HepG2 (cell line): ENCODE measurements around the gene DCAKD. TPM values are rescaled to one million over a fixed set of nuclear protein-coding genes. Genes with fewer than 3 reads are reported as not detected.

Experiments used
- AGO1 ChIP-seq: fragments of 200-400 bp; formaldehyde crosslinking; IDR thresholded peaks from 2 replicates; pipeline ENCODE4 v1.6.1; 2017; ENCODE audit warnings: mild to moderate bottlenecking, low read depth, low read length, moderate library complexity; ENCODE audit not compliant: poor library complexity, severe bottlenecking
- ATF4 ChIP-seq, 2 experiments: fragments of 450-650 bp in 1 of 2; sonication (generic) in 1 of 2; formaldehyde crosslinking; IDR thresholded peaks; 2 replicates each; pipeline versions ENCODE4 v1.5.0 to v1.8.0; 2020 to 2022; ENCODE audit warnings: mild to moderate bottlenecking in 1 of 2, missing genetic modification reagents in 1 of 2
- BCLAF1 ChIP-seq: fragments of 450-650 bp; IDR thresholded peaks from 2 replicates; pipeline ENCODE4 v1.6.1; 2017; ENCODE audit warnings: mild to moderate bottlenecking
- GATAD1 ChIP-seq: IDR thresholded peaks from 2 replicates; pipeline ENCODE4 v1.6.1; 2016; ENCODE audit warnings: missing genetic modification reagents, missing compliant biosample characterization
- HOXD1 ChIP-seq: sonication (generic); formaldehyde crosslinking; IDR thresholded peaks from 2 replicates; pipeline ENCODE4 v1.5.0; 2020; ENCODE audit warnings: missing genetic modification reagents
- KMT2B ChIP-seq: IDR thresholded peaks from 2 replicates; pipeline ENCODE4 v1.6.1; 2016; ENCODE audit warnings: missing genetic modification reagents, missing compliant biosample characterization
- MXD1 ChIP-seq: sonication (generic); formaldehyde crosslinking; IDR thresholded peaks from 2 replicates; pipeline ENCODE4 v1.4.0; 2020; ENCODE audit warnings: mild to moderate bottlenecking, missing genetic modification reagents
- PREB ChIP-seq: sonication (generic); formaldehyde crosslinking; IDR thresholded peaks from 2 replicates; pipeline ENCODE4 v1.4.0; 2020; ENCODE audit warnings: missing genetic modification reagents
- RAD51 ChIP-seq: fragments of 450-650 bp; IDR thresholded peaks from 2 replicates; pipeline ENCODE4 v1.6.1; 2016; ENCODE audit warnings: borderline replicate concordance
- SRSF1 ChIP-seq: fragments of 200-400 bp; formaldehyde crosslinking; optimal IDR thresholded peaks from 2 replicates; pipeline ENCODE3; 2017; ENCODE audit warnings: mild to moderate bottlenecking, low read depth, low read length, moderate library complexity
- TEAD2 ChIP-seq: sonication (generic); formaldehyde crosslinking; IDR thresholded peaks from 2 replicates; pipeline ENCODE4 v1.9.0; 2021; ENCODE audit warnings: missing genetic modification reagents
- ZBTB44 ChIP-seq: sonication (generic); formaldehyde crosslinking; IDR thresholded peaks from 2 replicates; pipeline ENCODE4 v1.4.0; 2020; ENCODE audit warnings: missing genetic modification reagents
- ZFP36L1 ChIP-seq: sonication (generic); formaldehyde crosslinking; IDR thresholded peaks from 2 replicates; pipeline ENCODE4 v1.8.0; 2022; ENCODE audit warnings: mild to moderate bottlenecking, missing genetic modification reagents, moderate library complexity
- ZFP82 ChIP-seq: sonication (generic); formaldehyde crosslinking; IDR thresholded peaks from 2 replicates; pipeline ENCODE4 v1.5.1; 2020; ENCODE audit warnings: mild to moderate bottlenecking, missing genetic modification reagents, borderline replicate concordance
- ZGPAT ChIP-seq: IDR thresholded peaks from 2 replicates; pipeline ENCODE4 v1.6.1; 2016; ENCODE audit warnings: mild to moderate bottlenecking
- ZNF121 ChIP-seq: sonication (generic); formaldehyde crosslinking; IDR thresholded peaks from 2 replicates; pipeline ENCODE4 v1.5.0; 2020; ENCODE audit warnings: mild to moderate bottlenecking, missing genetic modification reagents
- ZNF160 ChIP-seq: sonication (generic); formaldehyde crosslinking; IDR thresholded peaks from 2 replicates; pipeline ENCODE4 v1.8.0; 2022; ENCODE audit warnings: mild to moderate bottlenecking, inconsistent platforms, missing genetic modification reagents
- ZNF441 ChIP-seq: sonication (generic); formaldehyde crosslinking; IDR thresholded peaks from 2 replicates; pipeline ENCODE4 v1.7.0; 2021; ENCODE audit warnings: missing genetic modification reagents, borderline replicate concordance
- ZNF598 ChIP-seq: sonication (generic); formaldehyde crosslinking; IDR thresholded peaks from 2 replicates; pipeline ENCODE4 v1.5.1; 2020; ENCODE audit warnings: mild to moderate bottlenecking, missing genetic modification reagents, borderline replicate concordance
- ZNF784 ChIP-seq: sonication (generic); formaldehyde crosslinking; IDR thresholded peaks from 2 replicates; pipeline ENCODE4 v1.5.1; 2020; ENCODE audit warnings: missing genetic modification reagents, mild to moderate bottlenecking, borderline replicate concordance
- polyA plus RNA-seq, 8 experiments: library from polyadenylated mRNA; depleted of rRNA in 3 of 8; stranded (reverse) in 7 of 8; unstranded in 1 of 8; fragments of >200 nt; fragmentation: Illumina TruSeq in 4 of 8; extraction: Trizol in 4 of 8; gene quantifications; 2 replicates each; pipeline versions ENCODE4 v1.2.1 to v1.2.3, GENCODE V29; 2011 to 2016; ENCODE audit warnings: low read depth in 4 of 8, missing spikeins in 1 of 8, mixed read lengths in 1 of 8; ENCODE audit not compliant: insufficient read depth in 1 of 8
- total RNA-seq, 5 experiments: library from RNA; depleted of rRNA; stranded (reverse); fragments of >200 nt; fragmentation: Illumina TruSeq; extraction: Trizol; gene quantifications; 2 replicates each; pipeline ENCODE4 v1.2.3, GENCODE V29; 2016; ENCODE audit warnings: low read depth in 1 of 5

DCAKD gene
- total and polyA plus RNA-seq, 2 of the 13 experiments (the other 11 are each of a cell fraction or from before 2014, with no cell fraction given), result 25.9 to 29.2 TPM

- TF ChIP-seq BCLAF1, result no peak
- TF ChIP-seq GATAD1 (CRISPR knock-in tag), result peak; percentile 82
- no peak for TF ChIP-seq RAD51
- TF ChIP-seq ZNF598 (CRISPR knock-in tag), result no peak
- TF ChIP-seq SRSF1, result no peak
- TF ChIP-seq ZNF441 (CRISPR knock-in tag), result peak; percentile 37; the same call in 1 of the 2 replicates
- TF ChIP-seq ZFP82 (CRISPR knock-in tag), result 0 out of 2 replicates have a peak, but pooled peaks have one; percentile 41
- peak; percentile 64; the same call in 1 of the 2 replicates for TF ChIP-seq ZGPAT (CRISPR knock-in tag)
- TF ChIP-seq HOXD1 (CRISPR knock-in tag), result no peak
- no peak for TF ChIP-seq ATF4 (CRISPR knock-in tag; IDR thresholded peaks at IDR 0.05)
- TF ChIP-seq TEAD2, result no peak
- no peak for TF ChIP-seq ZBTB44 (CRISPR knock-in tag)
- TF ChIP-seq KMT2B (CRISPR knock-in tag), result peak; percentile 58; the same call in 1 of the 2 replicates
- TF ChIP-seq AGO1, result peak; percentile 91
- TF ChIP-seq MXD1 (CRISPR knock-in tag), result no peak
- no peak for TF ChIP-seq PREB (CRISPR knock-in tag)
- peak; percentile 22; the same call in 1 of the 2 replicates for TF ChIP-seq ZNF784
- 0 out of 2 replicates have a peak, but pooled peaks have one; percentile 48 for TF ChIP-seq ZNF160 (CRISPR knock-in tag)
- TF ChIP-seq ZNF121 (CRISPR knock-in tag), result peak; percentile 65; the same call in 1 of the 2 replicates
- TF ChIP-seq ZFP36L1, result no peak
Measured at GRCh38 chr17:45051060-45051719, at the start of gene DCAKD (continued).
